Progenitor cell of endocrine pancreas (in vitro differentiated cells): ENCODE data around the gene CAMSAP1. TPM values are rescaled to one million over a fixed set of nuclear protein-coding genes. Genes with fewer than 3 reads are reported as not detected.
"Not testable (repeated sequence)": the region's sequence is repeated elsewhere in the genome, so short reads cannot be mapped to it uniquely, and the experiment has no call there.

ENCODE experiments used
- DNase-seq: peaks from one replicate; pipeline ENCODE4 v3.0.0; 2021; ENCODE audit warnings: low spot score; ENCODE audit not compliant: unreplicated experiment
- H3K27ac Mint-ChIP-seq: 2 replicates; pipeline ENCODE4 v1.8.0; 2021; ENCODE audit warnings: mild to moderate bottlenecking, moderate library complexity, mixed read lengths
- H3K27me3 Mint-ChIP-seq: 2 replicates; pipeline ENCODE4 v1.8.0; 2021; ENCODE audit warnings: mixed read lengths
- H3K36me3 Mint-ChIP-seq: 2 replicates; pipeline ENCODE4 v1.8.0; 2022; ENCODE audit warnings: mixed read lengths; ENCODE audit not compliant: insufficient read depth
- H3K4me1 Mint-ChIP-seq: 2 replicates; pipeline ENCODE4 v1.8.0; 2021; ENCODE audit warnings: low read depth, mixed read lengths
- H3K4me3 Mint-ChIP-seq: 2 replicates; pipeline ENCODE4 v1.8.0; 2021; ENCODE audit warnings: low read depth, mild to moderate bottlenecking, moderate library complexity, mixed read lengths
- H3K9me3 Mint-ChIP-seq: 2 replicates; pipeline ENCODE4 v1.8.0; 2021; ENCODE audit warnings: low read depth, mixed read lengths
- CTCF ChIP-seq: fragments of 200-600 bp; sonication (generic); IDR thresholded peaks from one replicate; pipeline ENCODE4 v1.5.0; 2021; ENCODE audit warnings: antibody characterized with exemption, mild to moderate bottlenecking; ENCODE audit not compliant: unreplicated experiment
- total RNA-seq: library from RNA; stranded (reverse); gene quantifications from 2 replicates; pipeline ENCODE4 v1.2.1, GENCODE V29; 2021

CAMSAP1 gene
- total RNA-seq, 1 donor from 2014 or later = 82.2 TPM

GRCh38 chr9:135951889-135952663, 44.7 kb upstream of the CAMSAP1 start:
- H3K36me3 Mint-ChIP-seq = peaks cover 15% of the 10 kb centered on the region
- H3K4me3 Mint-ChIP-seq = no peak overlapping the region
- no peak for TF ChIP-seq CTCF
- no peaks in the 10 kb centered on the region for H3K9me3 Mint-ChIP-seq
- no peak for DNase-seq
- peaks cover 8% of the 10 kb centered on the region for H3K4me1 Mint-ChIP-seq
- H3K27me3 Mint-ChIP-seq = no peaks in the 10 kb centered on the region
- H3K27ac Mint-ChIP-seq = peak overlapping the region; percentile 78

GRCh38 chr9:135951310-135951709, 44.0 kb upstream of the CAMSAP1 start:
- not testable (repeated sequence) for H3K4me3 Mint-ChIP-seq, H3K9me3 Mint-ChIP-seq, DNase-seq, H3K27me3 Mint-ChIP-seq, H3K27ac Mint-ChIP-seq, H3K4me1 Mint-ChIP-seq
- H3K36me3 Mint-ChIP-seq = peaks cover 15% of the 10 kb centered on the region

- H3K27ac Mint-ChIP-seq, H3K9me3 Mint-ChIP-seq, DNase-seq, H3K27me3 Mint-ChIP-seq, H3K4me3 Mint-ChIP-seq, H3K4me1 Mint-ChIP-seq: not testable (repeated sequence)
- H3K36me3 Mint-ChIP-seq = peaks cover 18% of the 10 kb centered on the region
Observed at GRCh38 chr9:135950841-135951240, 43.5 kb upstream of the CAMSAP1 start.

- no peak overlapping the region for H3K27ac Mint-ChIP-seq
- H3K36me3 Mint-ChIP-seq = peaks cover 23% of the 10 kb centered on the region
- H3K4me3 Mint-ChIP-seq = no peak overlapping the region
- H3K4me1 Mint-ChIP-seq = peaks cover 8% of the 10 kb centered on the region
- TF ChIP-seq CTCF = no peak
- H3K27me3 Mint-ChIP-seq = no peaks in the 10 kb centered on the region
- H3K9me3 Mint-ChIP-seq = no peaks in the 10 kb centered on the region
- no peak for DNase-seq
Observed at GRCh38 chr9:135950135-135950682, 42.9 kb upstream of the CAMSAP1 start.

- H3K27me3 Mint-ChIP-seq = no peaks in the 10 kb centered on the region
- no peak overlapping the region for H3K4me3 Mint-ChIP-seq
- peaks cover 27% of the 10 kb centered on the region for H3K36me3 Mint-ChIP-seq
- no peak overlapping the region for H3K27ac Mint-ChIP-seq
- TF ChIP-seq CTCF = no peak
- no peak for DNase-seq
- H3K9me3 Mint-ChIP-seq = no peaks in the 10 kb centered on the region
- H3K4me1 Mint-ChIP-seq = peaks cover 8% of the 10 kb centered on the region
Observed at GRCh38 chr9:135949501-135950134, 42.3 kb upstream of the CAMSAP1 start.

GRCh38 chr9:135948968-135949367, 41.6 kb upstream of the CAMSAP1 start:
- no peaks in the 10 kb centered on the region for H3K9me3 Mint-ChIP-seq
- no peak for TF ChIP-seq CTCF
- H3K27ac Mint-ChIP-seq = no peak overlapping the region
- peaks cover 8% of the 10 kb centered on the region for H3K4me1 Mint-ChIP-seq
- H3K36me3 Mint-ChIP-seq = peaks cover 32% of the 10 kb centered on the region
- no peak overlapping the region for H3K4me3 Mint-ChIP-seq
- no peak for DNase-seq
- H3K27me3 Mint-ChIP-seq = no peaks in the 10 kb centered on the region
